CD8-positive, alpha-beta memory T cell (primary cell): ENCODE data around the gene FHIP2A. TPM values are rescaled to one million over a fixed set of nuclear protein-coding genes. Genes with fewer than 3 reads are reported as not detected.
A peak's percentile ranks its signal among the peaks of the same experiment; 100 is the strongest.

Experiments used
- CTCF ChIA-PET: fragments of 350-600 bp; sonication (Branson Sonifier 250); formaldehyde crosslinking; loops from one replicate; lab custom pipeline; 2021; ENCODE audit warnings: antibody characterized with exemption; lab: Charles Lee
- POLR2A ChIA-PET: fragments of 350-600 bp; sonication (Branson Sonifier 250); formaldehyde crosslinking; loops from one replicate; lab custom pipeline; 2021; ENCODE audit warnings: antibody characterized with exemption; lab: Charles Lee
- DNase-seq, 5 donors: peaks; one replicate each; pipeline versions ENCODE4 v3.0.0 to v3.0.0-alpha.2; 2020 to 2022; ENCODE audit warnings: mixed read lengths in 1 of 5
- H3K27ac ChIP-seq: one replicate; pipeline ENCODE4 v1.7.0; 2013; ENCODE audit warnings: low read depth, mild to moderate bottlenecking, low read length, moderate library complexity
- H3K27me3 ChIP-seq: 2 replicates; pipeline ENCODE4 v1.7.0; 2013; ENCODE audit warnings: low read length, mild to moderate bottlenecking; ENCODE audit not compliant: insufficient read depth, poor library complexity, severe bottlenecking
- H3K36me3 ChIP-seq: 2 replicates; pipeline ENCODE4 v1.7.0; 2013; ENCODE audit warnings: mild to moderate bottlenecking, low read length, moderate library complexity; ENCODE audit not compliant: insufficient read depth
- H3K4me1 ChIP-seq: 2 replicates; pipeline ENCODE4 v1.7.0; 2013; ENCODE audit warnings: mild to moderate bottlenecking, low read length, moderate library complexity; ENCODE audit not compliant: insufficient read depth
- H3K4me3 ChIP-seq: 2 replicates; pipeline ENCODE4 v1.7.0; 2013; ENCODE audit warnings: mild to moderate bottlenecking, low read length
- H3K9me3 ChIP-seq: 2 replicates; pipeline ENCODE4 v1.7.0; 2013; ENCODE audit warnings: mild to moderate bottlenecking, low read length
- H3K27ac Mint-ChIP-seq, 8 donors: one replicate each; pipeline ENCODE4 v1.8.0; 2020 to 2021; ENCODE audit warnings: mixed read lengths in 8 of 8, mild to moderate bottlenecking in 6 of 8, inconsistent platforms in 3 of 8, moderate library complexity in 3 of 8
- H3K27me3 Mint-ChIP-seq, 2 donors: one replicate each; pipeline ENCODE4 v1.8.0; 2020 to 2021; ENCODE audit warnings: mixed read lengths in 2 of 2, mild to moderate bottlenecking in 1 of 2, moderate library complexity in 1 of 2
- H3K36me3 Mint-ChIP-seq, 3 donors: one replicate each; pipeline ENCODE4 v1.8.0; 2020 to 2021; ENCODE audit warnings: mixed read lengths in 3 of 3, inconsistent platforms in 1 of 3, mild to moderate bottlenecking in 1 of 3
- H3K4me1 Mint-ChIP-seq, 3 donors: one replicate each; pipeline ENCODE4 v1.8.0; 2020 to 2021; ENCODE audit warnings: mixed read lengths in 3 of 3, inconsistent platforms in 1 of 3, mild to moderate bottlenecking in 1 of 3
- H3K4me3 Mint-ChIP-seq, 7 donors: one replicate each; pipeline ENCODE4 v1.8.0; 2020 to 2021; ENCODE audit warnings: mixed read lengths in 7 of 7, mild to moderate bottlenecking in 6 of 7, moderate library complexity in 4 of 7, inconsistent platforms in 2 of 7
- H3K9me3 Mint-ChIP-seq, 5 donors: one replicate each; pipeline ENCODE4 v1.8.0; 2020 to 2022; ENCODE audit warnings: mixed read lengths in 5 of 5, mild to moderate bottlenecking in 3 of 5, moderate library complexity in 2 of 5, inconsistent platforms in 1 of 5
- polyA plus RNA-seq: library from polyadenylated mRNA; unstranded; fragments of 300-500 nt; fragmentation: Illumina TruSeq; gene quantifications from one replicate; pipeline ENCODE4 v1.2.3, GENCODE V29; 2021
- total RNA-seq, 2 experiments: library from RNA; stranded (reverse); gene quantifications; one replicate each; pipeline ENCODE4 v1.2.3, GENCODE V29; 2021

The FHIP2A gene
- total and polyA plus RNA-seq, 3 experiments from 2014 or later: 11.6 to 23.2 (median 20.0) TPM

DNA sequence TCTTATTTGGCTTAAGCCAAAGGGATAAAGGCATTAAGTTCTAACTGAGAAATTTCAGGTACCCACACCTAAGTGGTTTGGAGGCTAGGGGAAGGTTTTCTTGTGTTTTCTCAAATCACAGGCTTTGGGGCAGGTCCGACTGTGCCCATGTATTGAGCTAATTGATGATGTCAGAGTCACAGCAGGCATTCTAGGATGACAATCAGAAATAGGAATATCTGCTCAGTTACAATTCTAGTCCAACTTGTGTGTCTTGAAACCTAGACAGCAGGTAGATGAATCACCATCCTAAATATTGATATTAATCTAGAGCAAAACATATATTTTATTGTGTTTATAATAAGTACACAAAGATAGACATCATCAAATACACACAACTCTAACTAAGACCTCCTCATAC, 2.3 kb upstream of the FHIP2A start:
- no peak for DNase-seq
- ChIA-PET CTCF (no interaction called here), POLR2A (no interaction called here)
- Mint-ChIP-seq H3K27ac (no peak overlapping the region), H3K27me3 (peaks cover 0 to 2% of the 10 kb centered on the region in 2 donors), H3K36me3 (peaks cover 0 to 8% (median 0%) of the 10 kb centered on the region in 3 donors), H3K4me3 (peak overlapping the region in 2 of 7 donors; percentile 20 to 81), H3K4me1 (peaks cover 21 to 38% (median 36%) of the 10 kb centered on the region in 3 donors), H3K9me3 (no peaks in the 10 kb centered on the region)
- Histone ChIP-seq H3K36me3 (no peaks in the 10 kb centered on the region), H3K9me3 (no peaks in the 10 kb centered on the region), H3K27me3 (no peaks in the 10 kb centered on the region), H3K4me3 (no peak overlapping the region), H3K27ac (no peak overlapping the region), H3K4me1 (peaks cover 15% of the 10 kb centered on the region)

DNA sequence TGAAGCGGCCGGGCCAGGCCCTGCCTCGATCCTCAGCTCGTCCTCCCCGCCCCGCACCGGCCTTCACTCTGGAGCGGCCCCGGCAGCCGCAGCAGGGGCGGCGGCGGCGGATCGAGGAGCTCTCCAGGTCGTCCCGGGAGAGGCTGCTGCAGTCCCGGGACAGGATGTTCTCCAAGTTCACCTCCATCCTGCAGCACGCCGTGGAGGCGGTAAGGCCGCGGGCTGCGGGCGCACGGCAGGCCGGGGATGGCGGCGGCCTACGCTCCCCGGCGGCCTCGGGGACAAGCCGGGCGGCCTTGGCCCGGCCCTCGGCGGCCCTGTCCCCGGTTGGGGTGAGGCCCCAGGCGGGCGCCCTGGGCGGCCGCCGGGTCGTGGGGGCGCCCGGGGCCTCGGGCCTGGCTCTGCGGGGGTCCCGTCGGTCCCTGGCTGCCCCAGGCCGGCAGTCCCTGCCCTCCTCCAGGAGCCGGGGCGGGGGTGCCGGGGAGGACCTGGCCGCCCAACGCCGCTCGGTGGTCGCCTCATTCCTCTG, 399 bp downstream of the FHIP2A start:
- Histone ChIP-seq H3K9me3 (no peaks in the 10 kb centered on the region), H3K27ac (peak overlapping the region; percentile 51), H3K4me3 (peak overlapping the region; percentile 70), H3K4me1 (peaks cover 20% of the 10 kb centered on the region), H3K27me3 (no peaks in the 10 kb centered on the region), H3K36me3 (no peaks in the 10 kb centered on the region)
- CTCF ChIA-PET: interaction anchor here (0.6 to 4.0 kb wide), 29 partner anchors 8 to 648 kb away, joined by 3 to 31 read pairs (median 4); partner anchors contain the start of genes CCDC186 and TRUB1
- Mint-ChIP-seq H3K27me3 (no peaks in the 10 kb centered on the region), H3K27ac (peak overlapping the region; percentile 92 to 98 (median 96)), H3K4me3 (peak overlapping the region; percentile 93 to 98 (median 97)), H3K36me3 (peaks cover 0 to 12% (median 2%) of the 10 kb centered on the region in 3 donors), H3K4me1 (peaks cover 43 to 63% (median 62%) of the 10 kb centered on the region in 3 donors), H3K9me3 (no peaks in the 10 kb centered on the region)
- POLR2A ChIA-PET: interaction anchor here (0.6 to 1.7 kb wide), 7 partner anchors 11 to 357 kb away, joined by 3 to 5 read pairs (median 3); no protein-coding TSS in a partner anchor
- DNase-seq: no peak

DNA sequence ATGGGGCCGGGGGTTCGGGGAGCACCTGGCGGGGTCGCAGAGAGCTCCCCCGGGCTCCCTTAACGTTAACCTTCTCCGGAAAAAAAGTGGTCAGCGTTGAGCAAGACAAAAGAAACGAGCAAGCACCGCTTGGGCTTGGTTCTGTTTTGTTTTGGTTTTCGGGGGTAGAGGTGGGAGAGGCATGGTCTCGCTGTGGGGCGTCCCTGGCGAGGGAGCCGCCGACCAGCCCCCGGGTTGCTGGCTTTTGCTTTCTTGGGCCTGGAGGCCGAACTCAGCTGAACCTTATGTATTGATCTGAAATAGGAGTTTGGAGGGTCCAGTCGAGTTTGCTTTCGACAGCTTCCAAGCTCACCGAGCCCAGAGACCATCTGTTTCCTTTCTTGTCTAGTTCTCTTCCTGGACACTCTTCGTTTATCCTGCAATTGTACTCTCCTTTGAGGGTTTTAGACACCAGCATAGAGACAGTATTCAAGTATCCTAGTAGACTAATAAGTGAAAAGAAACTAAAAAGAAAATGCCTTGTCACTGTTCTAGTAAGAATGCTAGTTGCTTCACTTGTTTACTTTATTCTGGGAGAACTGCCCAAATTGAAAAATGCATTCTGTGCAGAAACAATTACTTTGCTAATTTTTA, 980 bp downstream of the FHIP2A start:
- H3K27me3 ChIP-seq: no peaks in the 10 kb centered on the region
- no peaks in the 10 kb centered on the region for H3K27me3 Mint-ChIP-seq
- no peaks in the 10 kb centered on the region for H3K9me3 Mint-ChIP-seq
- H3K36me3 ChIP-seq: no peaks in the 10 kb centered on the region
- ChIA-PET POLR2A (interaction anchor here (0.6 to 1.7 kb wide), 4 partner anchors 12 to 358 kb away, joined by 3 to 5 read pairs (median 3); no protein-coding TSS in a partner anchor), CTCF (interaction anchor here (0.7 to 4.0 kb wide), 22 partner anchors 9 to 518 kb away, joined by 3 to 31 read pairs (median 4); no protein-coding TSS in a partner anchor)
- no peaks in the 10 kb centered on the region for H3K9me3 ChIP-seq
- peaks cover 47 to 68% (median 67%) of the 10 kb centered on the region in 3 donors for H3K4me1 Mint-ChIP-seq
- H3K4me1 ChIP-seq: peaks cover 20% of the 10 kb centered on the region
- peak; percentile 15 to 53 (median 38) for DNase-seq
- peak overlapping the region; percentile 70 for H3K4me3 ChIP-seq
- H3K4me3 Mint-ChIP-seq: peak overlapping the region; percentile 93 to 98 (median 97)
- peaks cover 0 to 12% (median 2%) of the 10 kb centered on the region in 3 donors for H3K36me3 Mint-ChIP-seq
- H3K27ac Mint-ChIP-seq: peak overlapping the region; percentile 92 to 98 (median 96)
- peak overlapping the region; percentile 51 for H3K27ac ChIP-seq

DNA sequence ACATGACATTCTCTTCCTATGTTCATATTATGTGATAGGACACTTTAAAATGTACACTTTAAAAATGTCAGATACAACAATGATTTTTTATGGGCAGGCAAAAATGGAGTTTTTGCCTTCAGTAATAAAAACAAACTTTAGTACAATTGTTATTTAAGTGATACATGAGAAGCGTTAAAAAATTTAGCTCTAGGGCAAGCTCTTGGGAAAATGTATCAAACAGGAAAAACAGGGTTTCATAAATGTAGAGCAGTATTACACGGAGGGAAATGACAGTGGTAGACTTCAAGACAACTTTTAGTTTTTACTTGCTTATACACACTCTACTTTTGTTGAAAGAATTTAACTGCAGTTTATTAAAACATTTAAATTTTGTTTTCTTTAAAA, 1.5 kb downstream of the FHIP2A start:
- POLR2A ChIA-PET: interaction anchor here (1.0 kb wide), 1 partner anchor 38 kb away, joined by 3 read pairs; no protein-coding TSS in a partner anchor
- peak overlapping the region; percentile 92 to 98 (median 96) for H3K27ac Mint-ChIP-seq
- H3K27ac ChIP-seq: peak overlapping the region; percentile 51

DNA sequence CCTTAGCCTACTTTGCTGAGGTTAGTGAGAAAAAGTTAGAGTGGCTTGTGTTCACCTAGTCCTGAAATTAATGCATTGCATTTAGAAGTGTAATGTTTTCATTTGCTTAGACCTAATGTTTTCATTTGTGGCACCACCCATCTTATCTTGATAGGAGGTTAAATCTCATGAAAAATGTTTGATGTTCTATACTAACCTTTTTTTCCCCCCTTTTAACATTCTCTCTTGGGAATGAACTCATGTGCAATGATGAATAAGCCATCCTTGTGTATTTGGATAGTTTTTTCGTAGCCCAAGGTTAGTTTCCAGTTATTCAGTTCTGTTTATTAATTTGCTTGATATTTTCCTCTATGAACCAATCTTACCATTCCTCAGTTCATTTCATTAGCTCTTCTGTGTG, 2.8 kb downstream of the FHIP2A start:
- H3K9me3 Mint-ChIP-seq: no peaks in the 10 kb centered on the region
- POLR2A ChIA-PET: no interaction called here
- Histone ChIP-seq H3K27me3 (no peaks in the 10 kb centered on the region), H3K4me1 (peaks cover 20% of the 10 kb centered on the region), H3K4me3 (no peak overlapping the region), H3K36me3 (no peaks in the 10 kb centered on the region), H3K9me3 (no peaks in the 10 kb centered on the region), H3K27ac (no peak overlapping the region)
- peak overlapping the region; percentile 22 to 73 (median 63) for H3K4me3 Mint-ChIP-seq
- H3K27me3 Mint-ChIP-seq: no peaks in the 10 kb centered on the region
- no peak for DNase-seq
- H3K36me3 Mint-ChIP-seq: peaks cover 0 to 13% (median 6%) of the 10 kb centered on the region in 3 donors
- H3K4me1 Mint-ChIP-seq: peaks cover 55 to 80% (median 78%) of the 10 kb centered on the region in 3 donors
- CTCF ChIA-PET: no interaction called here
- peak overlapping the region in 4 of 8 donors; percentile 25 to 98 (median 34) for H3K27ac Mint-ChIP-seq

More for the DNA sequence above, 1.5 kb downstream of the FHIP2A start:
- Mint-ChIP-seq H3K36me3 (peaks cover 0 to 12% (median 3%) of the 10 kb centered on the region in 3 donors), H3K27me3 (no peaks in the 10 kb centered on the region), H3K9me3 (no peaks in the 10 kb centered on the region), H3K4me3 (peak overlapping the region; percentile 93 to 98 (median 97)), H3K4me1 (peaks cover 47 to 71% (median 69%) of the 10 kb centered on the region in 3 donors)
- Histone ChIP-seq H3K4me3 (peak overlapping the region; percentile 70), H3K4me1 (peaks cover 20% of the 10 kb centered on the region), H3K27me3 (no peaks in the 10 kb centered on the region), H3K9me3 (no peaks in the 10 kb centered on the region), H3K36me3 (no peaks in the 10 kb centered on the region)
- CTCF ChIA-PET: interaction anchor here (1.1 to 4.0 kb wide), 9 partner anchors 11 to 519 kb away, joined by 3 to 31 read pairs (median 6); no protein-coding TSS in a partner anchor
- no peak for DNase-seq

DNA sequence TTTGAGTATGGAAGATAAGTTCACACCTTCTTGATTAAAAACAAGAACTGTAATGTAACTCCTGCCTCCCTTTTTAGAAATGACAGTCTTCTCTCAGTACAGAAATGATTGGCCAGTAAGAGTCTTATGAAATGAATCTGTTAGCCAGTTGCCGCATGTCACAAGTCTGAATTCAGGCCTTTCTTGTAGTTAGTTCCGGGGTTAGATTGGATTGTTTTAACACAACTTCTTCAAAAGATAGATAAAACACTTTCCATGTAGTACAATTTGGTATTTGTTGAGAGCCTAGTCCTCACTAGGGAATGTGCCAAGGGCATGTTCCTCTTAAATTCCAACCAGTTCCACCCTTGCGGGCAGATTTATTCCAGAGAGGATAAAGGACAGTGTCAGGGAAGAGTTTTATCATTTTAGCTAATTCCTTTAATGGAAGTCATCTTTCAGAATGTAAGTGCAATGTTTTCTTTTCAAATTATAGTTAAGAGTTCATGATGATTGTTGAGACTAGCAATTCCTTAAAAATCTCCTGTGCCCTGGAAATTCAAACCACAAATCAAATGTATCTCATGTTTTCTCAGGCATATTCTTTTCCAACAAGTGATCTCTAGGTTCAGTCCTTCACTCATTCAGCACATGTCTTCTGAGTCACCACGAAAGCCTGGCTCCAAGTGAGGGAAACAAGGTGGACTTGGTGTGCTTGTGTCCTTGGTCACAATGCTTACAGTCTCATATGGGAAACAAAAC, 4.1 kb downstream of the FHIP2A start:
- no peaks in the 10 kb centered on the region for H3K27me3 Mint-ChIP-seq
- Histone ChIP-seq H3K4me3 (no peak overlapping the region), H3K27me3 (no peaks in the 10 kb centered on the region), H3K9me3 (no peaks in the 10 kb centered on the region), H3K27ac (no peak overlapping the region), H3K36me3 (no peaks in the 10 kb centered on the region), H3K4me1 (peaks cover 20% of the 10 kb centered on the region)
- peak overlapping the region in 5 of 8 donors; percentile 29 to 81 (median 52) for H3K27ac Mint-ChIP-seq
- CTCF ChIA-PET: no interaction called here
- no peak for DNase-seq
- H3K4me1 Mint-ChIP-seq: peaks cover 62 to 83% (median 80%) of the 10 kb centered on the region in 3 donors
- POLR2A ChIA-PET: no interaction called here
- H3K4me3 Mint-ChIP-seq: peak overlapping the region; percentile 3 to 55 (median 36)
- H3K9me3 Mint-ChIP-seq: no peaks in the 10 kb centered on the region
- H3K36me3 Mint-ChIP-seq: peaks cover 0 to 15% (median 6%) of the 10 kb centered on the region in 3 donors

DNA sequence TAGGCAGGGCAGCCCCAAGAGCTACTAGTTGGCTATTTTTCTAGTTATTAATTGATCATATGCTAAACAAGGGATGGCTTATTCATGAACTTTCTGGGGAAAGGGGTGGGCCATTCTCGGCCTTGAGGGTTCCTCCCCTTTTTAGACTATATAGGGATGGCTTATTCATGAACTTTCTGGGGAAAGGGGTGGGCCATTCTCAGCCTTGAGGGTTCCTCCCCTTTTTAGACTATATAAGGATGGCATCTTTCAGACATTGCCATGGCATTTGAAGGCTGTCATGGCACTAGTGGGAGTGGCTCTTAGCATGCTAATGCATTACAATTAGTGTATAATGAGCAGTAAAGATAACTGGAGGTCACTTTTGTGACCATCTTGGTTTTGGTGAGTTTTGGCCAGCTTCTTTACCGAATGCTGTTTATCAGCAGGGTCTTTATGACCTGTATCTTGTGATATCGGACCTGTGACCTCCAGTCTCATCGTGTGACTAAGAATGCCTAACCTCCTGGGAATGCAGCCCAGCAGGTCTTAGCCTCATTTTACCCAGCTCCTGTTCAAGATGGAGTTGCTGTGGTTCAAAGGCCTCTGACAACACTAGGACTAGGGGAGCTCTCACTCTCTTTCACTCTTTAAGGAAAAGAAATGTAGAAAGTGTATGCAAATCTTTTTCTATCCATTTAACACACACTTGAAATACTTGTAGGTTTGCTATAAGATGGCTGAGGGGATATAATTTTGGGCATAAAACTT, 7.8 kb downstream of the FHIP2A start:
- Mint-ChIP-seq H3K36me3 (peaks cover 0 to 33% (median 12%) of the 10 kb centered on the region in 3 donors), H3K4me1 (peaks cover 51 to 79% (median 69%) of the 10 kb centered on the region in 3 donors), H3K4me3 (peak overlapping the region in 3 of 7 donors; percentile 2 to 20 (median 12)), H3K27ac (peak overlapping the region in 3 of 8 donors; percentile 24 to 69 (median 66)), H3K27me3 (no peaks in the 10 kb centered on the region), H3K9me3 (no peaks in the 10 kb centered on the region)
- H3K27me3 ChIP-seq: no peaks in the 10 kb centered on the region
- peaks cover 5% of the 10 kb centered on the region for H3K4me1 ChIP-seq
- H3K4me3 ChIP-seq: no peak overlapping the region
- ChIA-PET POLR2A (no interaction called here), CTCF (interaction anchor here (2.3 kb wide), 1 partner anchor 8 kb away, joined by 11 read pairs; the partner anchor contains the start of gene FHIP2A)
- peaks cover 11% of the 10 kb centered on the region for H3K36me3 ChIP-seq
- no peak overlapping the region for H3K27ac ChIP-seq
- no peaks in the 10 kb centered on the region for H3K9me3 ChIP-seq
- no peak for DNase-seq
